Chondrocyte (in vitro differentiated cells): ENCODE measurements around the gene KCTD16. TPM values are rescaled to one million over a fixed set of nuclear protein-coding genes. Genes with fewer than 3 reads are reported as not detected.

Source experiments
- DNase-seq: peaks from one replicate; pipeline ENCODE4 v3.0.0; 2021; ENCODE audit warnings: mixed read lengths, low spot score
- H3K27ac Mint-ChIP-seq: one replicate; pipeline ENCODE4 v1.8.0; 2021; ENCODE audit warnings: mild to moderate bottlenecking, moderate library complexity, mixed read lengths; ENCODE audit not compliant: unreplicated experiment
- H3K27me3 Mint-ChIP-seq: 2 replicates; pipeline ENCODE4 v1.8.0; 2021; ENCODE audit warnings: low read depth, mixed read lengths
- H3K36me3 Mint-ChIP-seq: 2 replicates; pipeline ENCODE4 v1.8.0; 2021; ENCODE audit warnings: low read depth, mixed read lengths
- H3K4me1 Mint-ChIP-seq: 2 replicates; pipeline ENCODE4 v1.8.0; 2021; ENCODE audit warnings: low read depth, mild to moderate bottlenecking, mixed read lengths
- H3K4me3 Mint-ChIP-seq: one replicate; pipeline ENCODE4 v1.8.0; 2021; ENCODE audit warnings: mild to moderate bottlenecking, moderate library complexity, mixed read lengths; ENCODE audit not compliant: unreplicated experiment
- H3K9me3 Mint-ChIP-seq: 2 replicates; pipeline ENCODE4 v1.8.0; 2021; ENCODE audit warnings: low read depth, mixed read lengths
- total RNA-seq: library from RNA; stranded (reverse); gene quantifications from 3 replicates; pipeline ENCODE4 v1.2.1, GENCODE V29; 2021
- TF ChIP-seq, protein P1 (sequence below): fragments of 200-600 bp; sonication (generic); IDR thresholded peaks from 2 replicates; pipeline ENCODE4 v1.5.0; 2021; ENCODE audit warnings: antibody characterized with exemption, mild to moderate bottlenecking, moderate library complexity

KCTD16 gene
- total RNA-seq, 1 donor from 2014 or later, result 1.5 TPM

DNA sequence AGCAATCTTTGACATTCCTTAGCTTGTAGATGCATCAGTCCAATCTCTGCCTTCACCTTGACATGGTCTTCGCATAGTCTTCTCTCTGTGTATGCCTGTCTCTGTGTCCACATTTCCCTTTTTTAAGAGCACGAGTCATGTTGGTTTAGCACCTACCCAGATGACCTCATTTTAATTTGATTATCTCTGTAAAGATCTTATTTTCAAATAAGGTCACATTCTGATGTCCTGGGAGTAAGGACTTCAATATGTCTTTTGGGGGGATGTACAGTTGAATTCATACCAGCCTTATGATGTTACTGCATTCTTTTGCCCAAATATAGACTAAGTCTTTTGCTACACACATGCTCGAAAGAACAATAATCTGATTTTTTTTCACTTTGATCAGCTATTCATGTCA lies 6.9 kb downstream of the KCTD16 start:
- no peaks in the 10 kb centered on the region for H3K9me3 Mint-ChIP-seq
- no peak for DNase-seq
- H3K27ac Mint-ChIP-seq, result peak overlapping the region; percentile 49
- peaks cover 6% of the 10 kb centered on the region for H3K4me1 Mint-ChIP-seq
- no peaks in the 10 kb centered on the region for H3K27me3 Mint-ChIP-seq
- H3K4me3 Mint-ChIP-seq, result no peak overlapping the region
- TF ChIP-seq, protein P1, sequence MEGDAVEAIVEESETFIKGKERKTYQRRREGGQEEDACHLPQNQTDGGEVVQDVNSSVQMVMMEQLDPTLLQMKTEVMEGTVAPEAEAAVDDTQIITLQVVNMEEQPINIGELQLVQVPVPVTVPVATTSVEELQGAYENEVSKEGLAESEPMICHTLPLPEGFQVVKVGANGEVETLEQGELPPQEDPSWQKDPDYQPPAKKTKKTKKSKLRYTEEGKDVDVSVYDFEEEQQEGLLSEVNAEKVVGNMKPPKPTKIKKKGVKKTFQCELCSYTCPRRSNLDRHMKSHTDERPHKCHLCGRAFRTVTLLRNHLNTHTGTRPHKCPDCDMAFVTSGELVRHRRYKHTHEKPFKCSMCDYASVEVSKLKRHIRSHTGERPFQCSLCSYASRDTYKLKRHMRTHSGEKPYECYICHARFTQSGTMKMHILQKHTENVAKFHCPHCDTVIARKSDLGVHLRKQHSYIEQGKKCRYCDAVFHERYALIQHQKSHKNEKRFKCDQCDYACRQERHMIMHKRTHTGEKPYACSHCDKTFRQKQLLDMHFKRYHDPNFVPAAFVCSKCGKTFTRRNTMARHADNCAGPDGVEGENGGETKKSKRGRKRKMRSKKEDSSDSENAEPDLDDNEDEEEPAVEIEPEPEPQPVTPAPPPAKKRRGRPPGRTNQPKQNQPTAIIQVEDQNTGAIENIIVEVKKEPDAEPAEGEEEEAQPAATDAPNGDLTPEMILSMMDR, result no peak
- no peaks in the 10 kb centered on the region for H3K36me3 Mint-ChIP-seq

DNA sequence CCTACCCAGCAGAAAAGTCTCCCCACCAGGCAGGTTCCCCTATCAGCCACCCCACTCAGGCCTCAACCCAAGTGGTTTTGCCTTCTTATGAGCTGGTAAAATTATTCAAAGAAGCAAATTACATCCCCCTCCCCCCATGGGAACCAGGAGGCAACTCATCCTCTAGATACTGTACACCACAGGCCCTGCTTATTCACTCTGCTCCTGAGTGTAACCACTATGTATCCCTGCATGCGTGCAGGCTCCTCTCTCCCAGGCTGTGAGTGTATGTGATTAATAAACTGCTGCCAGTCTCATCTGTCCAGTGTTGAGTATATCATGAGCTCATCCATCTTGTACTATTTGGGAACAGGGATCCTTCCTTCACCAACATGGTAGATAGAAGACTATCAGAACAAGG lies 8.6 kb downstream of the KCTD16 start:
- no peaks in the 10 kb centered on the region for H3K27me3 Mint-ChIP-seq
- H3K9me3 Mint-ChIP-seq, result no peaks in the 10 kb centered on the region
- H3K4me3 Mint-ChIP-seq, result no peak overlapping the region
- TF ChIP-seq, protein P1, result no peak
- H3K4me1 Mint-ChIP-seq, result peaks cover 8% of the 10 kb centered on the region
- H3K27ac Mint-ChIP-seq, result no peak overlapping the region
- no peak for DNase-seq
- H3K36me3 Mint-ChIP-seq, result no peaks in the 10 kb centered on the region

DNA sequence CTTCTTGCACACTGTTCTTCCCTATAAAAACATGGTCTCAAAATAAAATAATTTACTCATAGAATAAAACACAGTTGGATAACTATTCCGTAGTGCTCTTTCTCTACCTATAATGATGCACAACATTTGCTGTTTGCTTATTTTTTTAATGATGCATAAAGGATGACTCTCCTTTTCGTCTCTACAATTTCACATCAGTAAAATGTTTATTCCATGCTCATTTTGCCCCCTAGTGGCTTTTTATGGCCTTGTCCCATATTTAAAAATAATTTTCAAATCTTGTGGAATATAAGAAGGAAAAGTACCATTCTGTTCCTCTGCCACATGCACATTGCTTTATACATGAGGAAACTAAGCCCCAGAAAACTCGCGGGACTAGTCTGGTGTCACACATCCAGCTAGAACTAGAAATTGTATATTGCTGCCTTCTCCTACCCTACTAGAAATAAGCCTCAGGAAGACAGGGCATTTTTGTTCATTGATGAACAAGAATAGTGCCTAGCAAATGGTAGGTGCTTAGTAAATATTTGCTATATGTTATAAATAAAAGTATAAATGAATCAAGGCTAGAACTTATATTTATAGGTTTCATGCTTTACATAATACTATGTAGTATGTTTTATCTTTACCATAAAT lies 12.7 kb downstream of the KCTD16 start:
- H3K4me1 Mint-ChIP-seq, result peaks cover 17% of the 10 kb centered on the region
- DNase-seq, result no peak
- no peaks in the 10 kb centered on the region for H3K9me3 Mint-ChIP-seq
- H3K4me3 Mint-ChIP-seq, result no peak overlapping the region
- TF ChIP-seq, protein P1, result peak; percentile 87
- H3K27me3 Mint-ChIP-seq, result no peaks in the 10 kb centered on the region
- H3K27ac Mint-ChIP-seq, result no peak overlapping the region
- H3K36me3 Mint-ChIP-seq, result no peaks in the 10 kb centered on the region

DNA sequence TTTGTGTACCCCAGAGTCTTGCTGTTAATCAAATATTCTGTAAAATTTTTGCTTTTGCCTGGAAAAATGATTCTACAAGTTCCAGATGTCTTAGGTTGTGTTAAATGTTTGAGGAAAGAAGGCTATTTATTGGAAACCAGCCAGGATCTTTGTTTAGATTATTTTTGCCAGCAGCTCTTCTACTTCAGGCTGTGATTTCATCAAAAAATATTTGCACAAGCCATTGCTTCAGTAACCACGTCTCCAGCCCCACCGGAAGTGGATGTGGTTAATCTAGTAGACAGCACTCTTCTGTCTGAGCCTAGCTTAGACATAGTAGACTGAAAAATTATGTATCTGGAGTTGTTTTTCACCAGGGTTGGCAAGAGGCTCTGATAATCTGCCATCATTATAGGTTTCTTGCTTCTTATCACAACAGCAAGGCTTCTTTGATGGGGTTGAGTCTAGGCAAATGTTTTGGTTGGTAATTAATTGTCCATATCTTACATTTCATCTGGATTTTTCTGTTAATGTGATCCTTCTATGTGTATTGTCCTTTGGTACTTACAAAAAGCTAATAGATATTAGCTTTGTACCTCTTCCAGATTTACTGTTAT lies 17.1 kb downstream of the KCTD16 start:
- no peak overlapping the region for H3K4me3 Mint-ChIP-seq
- peak overlapping the region; percentile 86 for H3K27ac Mint-ChIP-seq
- H3K4me1 Mint-ChIP-seq, result peaks cover 32% of the 10 kb centered on the region

DNA sequence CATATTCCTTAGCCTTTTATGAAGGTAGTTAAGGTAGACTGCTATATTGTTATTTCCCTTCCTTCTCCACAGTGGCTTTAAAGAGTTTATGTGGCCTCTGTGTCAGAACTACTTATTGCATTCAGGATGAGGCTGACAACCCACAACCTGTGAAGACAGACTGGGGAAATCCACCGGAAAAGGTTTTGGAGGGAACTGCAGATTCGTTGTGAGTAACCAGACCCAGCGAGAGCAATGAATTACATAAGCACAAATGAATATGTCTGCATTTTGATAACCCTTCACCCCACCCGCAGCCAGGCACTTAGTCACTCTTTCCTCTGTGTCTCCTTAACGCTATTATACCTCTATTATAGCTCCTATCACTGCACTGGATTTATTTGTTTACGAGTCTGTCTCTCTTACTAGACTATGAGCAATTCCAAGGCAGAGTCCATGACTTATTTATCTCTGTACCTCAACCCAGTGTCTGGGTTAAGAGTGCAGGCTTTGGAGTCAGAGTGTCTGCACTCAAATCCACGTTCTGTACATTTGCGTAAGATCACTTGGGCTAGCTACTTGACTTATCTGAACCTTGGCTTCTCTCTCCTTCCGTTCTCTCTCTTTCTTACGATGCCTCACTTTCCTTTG lies 19.2 kb downstream of the KCTD16 start:
- Mint-ChIP-seq H3K4me3 (no peak overlapping the region), H3K36me3 (no peaks in the 10 kb centered on the region), H3K9me3 (no peaks in the 10 kb centered on the region), H3K4me1 (peaks cover 30% of the 10 kb centered on the region), H3K27me3 (no peaks in the 10 kb centered on the region), H3K27ac (no peak overlapping the region)
- TF ChIP-seq, protein P1, result no peak
- no peak for DNase-seq

More for the DNA sequence above, 17.1 kb downstream of the KCTD16 start:
- TF ChIP-seq, protein P1, result no peak
- no peak for DNase-seq
- Mint-ChIP-seq H3K27me3 (no peaks in the 10 kb centered on the region), H3K36me3 (no peaks in the 10 kb centered on the region), H3K9me3 (no peaks in the 10 kb centered on the region)
